GM21576 (cell line): ENCODE results near the gene DNTT.

Experiments
- ATAC-seq: cut with Tn5 transposase; IDR thresholded peaks from one replicate; pipeline ENCODE4 v1.9.1; 2021; ENCODE audit warnings: mild to moderate bottlenecking, moderate library complexity; ENCODE audit not compliant: unreplicated experiment

DNTT gene

GRCh38 chr10:96374985-96375830 is 71.0 kb downstream of the DNTT start:
- ATAC-seq: peak; percentile 70

- no peak for ATAC-seq
Observed at GRCh38 chr10:96376483-96376882, 72.2 kb downstream of the DNTT start.

- ATAC-seq: no peak
Observed at GRCh38 chr10:96377816-96378294, 73.6 kb downstream of the DNTT start.

- no peak for ATAC-seq
Observed at GRCh38 chr10:96378741-96379140, 74.5 kb downstream of the DNTT start.

- no peak for ATAC-seq
Observed at GRCh38 chr10:96379758-96380157, 75.5 kb downstream of the DNTT start.

- no peak for ATAC-seq
Observed at GRCh38 chr10:96380821-96381220, 76.6 kb downstream of the DNTT start.

GRCh38 chr10:96384506-96384905 is 80.3 kb downstream of the DNTT start:
- ATAC-seq: no peak

- ATAC-seq: no peak
Observed at GRCh38 chr10:96387161-96387560, 82.9 kb downstream of the DNTT start.

GRCh38 chr10:96387601-96388000 is 83.4 kb downstream of the DNTT start:
- no peak for ATAC-seq
